SIG-M5 (cell line): ENCODE measurements around the gene METTL22.

Experiments
- DNase-seq: peaks from one replicate; lab custom pipeline; 2025; lab: John Stamatoyannopoulos, UW

Gene METTL22

DNA sequence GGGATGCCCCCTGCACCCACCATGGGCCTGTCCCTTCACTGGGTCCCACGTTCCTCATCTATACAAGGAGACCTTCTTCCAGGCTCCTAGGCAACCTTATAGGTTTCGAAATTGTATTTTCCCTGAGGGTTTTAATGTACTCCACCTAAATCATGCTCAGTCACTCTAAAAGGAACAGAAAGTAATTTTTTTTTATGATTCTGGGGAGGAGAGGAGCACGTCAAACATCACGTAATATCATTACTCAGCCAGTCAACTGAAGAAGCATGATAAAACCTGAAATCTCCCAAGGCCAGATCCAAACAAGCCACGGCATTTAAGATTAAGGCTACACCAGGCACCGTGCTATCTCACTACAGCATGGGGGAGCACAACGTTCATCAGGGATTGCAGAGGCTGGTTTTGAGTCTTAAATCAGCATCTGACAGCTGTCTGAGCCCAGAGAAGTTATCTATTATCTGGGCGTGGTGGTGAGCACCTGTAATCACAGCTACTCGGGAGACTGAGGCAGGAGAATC lies 27.3 kb upstream of the METTL22 start:
- DNase-seq = no peak

DNA sequence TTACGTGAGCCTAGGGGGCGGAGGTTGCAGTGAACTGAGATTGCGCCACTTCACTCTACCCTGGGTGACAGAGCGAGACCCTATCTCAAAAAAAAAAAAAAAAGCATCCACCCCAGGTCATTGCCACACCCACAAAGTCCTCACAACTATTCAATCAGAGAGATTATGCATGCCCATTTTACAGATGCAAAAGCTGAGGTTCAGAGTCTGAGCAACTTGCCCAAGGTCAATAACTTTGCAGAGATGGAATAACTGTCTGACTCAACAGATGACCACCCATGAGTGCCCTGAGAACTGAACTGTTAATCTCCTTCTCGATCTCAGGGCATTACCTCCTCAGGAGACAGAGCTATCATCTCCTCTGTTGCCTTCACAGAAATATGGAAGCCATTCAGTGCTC lies 25.7 kb upstream of the METTL22 start:
- DNase-seq = no peak

DNA sequence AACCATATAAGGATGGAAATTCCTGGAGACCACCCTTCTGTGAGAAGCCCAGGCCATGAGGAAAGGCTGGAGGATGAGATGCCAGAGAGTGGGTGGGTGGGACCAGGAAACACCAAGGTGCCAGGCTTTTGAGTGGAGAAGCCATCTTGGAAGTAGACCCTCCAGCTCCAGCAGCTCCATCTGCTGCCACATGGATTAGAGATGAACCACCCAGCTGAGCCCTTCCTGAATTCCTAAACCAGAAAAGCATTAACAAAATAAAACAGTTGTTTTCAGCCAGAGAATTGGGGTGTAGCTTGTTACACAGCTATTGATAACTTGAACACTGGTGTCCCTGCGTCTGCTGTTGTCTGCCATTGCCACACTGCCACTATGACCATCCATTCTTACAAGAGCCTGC lies 24.9 kb upstream of the METTL22 start:
- no peak for DNase-seq

DNA sequence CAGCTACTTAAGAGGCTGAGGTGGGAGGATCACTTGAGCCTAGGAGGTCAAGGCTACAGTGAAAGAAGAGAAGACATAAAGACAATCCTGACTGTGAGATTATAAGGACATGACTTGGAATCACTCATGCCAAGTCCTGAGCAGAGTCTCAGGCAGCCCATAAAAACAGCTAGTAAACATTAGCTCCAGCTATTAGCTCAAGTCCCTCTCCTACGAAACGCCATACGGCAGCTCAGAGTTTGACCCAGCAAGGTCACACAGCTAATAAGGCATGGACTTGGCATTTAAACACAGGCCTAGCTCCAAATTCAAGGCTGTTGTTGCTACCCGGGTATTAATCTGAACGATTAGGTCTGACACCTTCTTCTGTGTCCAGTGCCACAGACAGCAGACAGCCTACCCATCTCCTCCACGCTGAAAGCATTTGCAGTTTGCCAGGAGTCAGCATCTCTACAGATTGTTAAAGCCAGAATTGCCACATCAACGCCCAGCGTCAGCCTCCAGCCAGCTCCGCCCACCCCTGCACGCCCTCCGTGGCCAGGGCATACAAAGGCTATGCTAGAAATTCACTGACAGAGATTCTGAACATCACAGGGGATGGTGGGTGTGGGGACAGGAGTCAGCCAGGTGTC lies 21.2 kb upstream of the METTL22 start:
- no peak for DNase-seq

GRCh38 chr16:8605554-8605953 lies 15.9 kb upstream of the METTL22 start:
- no peak for DNase-seq

DNA sequence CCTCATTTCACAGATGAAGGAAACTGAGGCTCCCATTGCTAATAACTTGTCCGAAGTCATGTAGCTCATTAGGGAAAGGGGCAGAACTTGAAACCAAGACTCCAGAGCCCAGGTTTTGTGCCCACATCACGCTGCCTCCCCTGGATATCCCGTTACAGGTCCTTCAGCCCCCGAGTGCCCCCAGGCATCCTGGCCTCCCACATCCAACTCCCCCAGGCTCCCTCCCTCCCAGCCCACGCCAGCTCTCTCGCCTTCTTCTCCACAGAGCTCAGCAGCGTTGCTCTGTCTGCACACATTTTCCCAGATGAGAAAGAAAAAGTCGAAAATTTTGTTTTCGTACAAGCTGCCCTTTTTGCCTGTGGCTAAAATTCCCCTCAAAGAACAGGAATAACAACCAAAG lies 14.3 kb upstream of the METTL22 start:
- no peak for DNase-seq

DNA sequence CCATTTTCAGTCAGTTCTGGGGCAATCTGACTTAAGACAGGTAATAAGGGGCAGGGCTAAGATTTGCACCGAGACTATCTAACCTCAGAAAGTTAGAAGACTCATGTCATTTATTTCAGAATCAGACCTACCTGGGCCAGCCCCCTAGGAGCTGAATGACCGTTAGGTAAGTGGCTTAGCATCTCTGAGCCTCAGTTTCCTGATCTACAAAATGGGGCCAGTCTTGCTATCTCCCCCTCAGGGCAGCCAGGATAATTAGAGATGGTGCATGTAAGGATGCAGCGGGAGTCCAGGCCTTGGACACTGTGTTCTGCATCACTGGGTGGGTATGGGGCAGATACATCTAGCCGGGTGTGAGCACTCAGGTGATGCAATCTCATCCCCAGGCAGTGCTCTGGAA lies 10.4 kb upstream of the METTL22 start:
- no peak for DNase-seq

GRCh38 chr16:8611886-8612600 lies 9.5 kb upstream of the METTL22 start:
- DNase-seq = no peak

DNA sequence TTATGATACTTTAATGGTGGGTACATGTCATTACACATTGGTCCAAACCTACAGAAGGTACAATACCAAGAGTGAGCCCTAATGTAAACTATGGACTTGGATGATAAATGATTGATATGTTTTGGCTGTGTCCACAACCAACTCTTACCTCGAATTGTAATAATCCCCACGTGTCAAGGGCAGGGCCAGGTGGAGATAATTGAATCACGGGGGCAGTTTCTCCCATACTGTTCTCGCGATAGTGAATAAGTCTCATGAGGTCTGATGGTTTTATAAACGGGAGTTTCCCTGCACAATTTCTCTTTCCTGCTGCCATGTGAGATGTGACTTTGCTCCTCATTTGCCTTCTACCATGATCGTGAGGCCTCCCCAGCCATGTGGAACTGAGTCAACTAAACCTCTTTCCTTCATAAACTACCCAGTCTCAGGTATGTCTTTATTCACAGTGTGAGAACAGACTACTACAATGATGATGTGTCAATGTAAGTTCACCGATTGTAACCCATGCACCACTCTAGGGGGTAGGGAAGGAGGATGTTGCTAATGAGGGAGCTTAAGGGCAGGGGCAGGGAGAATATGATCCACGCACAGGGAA lies 7.0 kb upstream of the METTL22 start:
- DNase-seq = no peak

DNA sequence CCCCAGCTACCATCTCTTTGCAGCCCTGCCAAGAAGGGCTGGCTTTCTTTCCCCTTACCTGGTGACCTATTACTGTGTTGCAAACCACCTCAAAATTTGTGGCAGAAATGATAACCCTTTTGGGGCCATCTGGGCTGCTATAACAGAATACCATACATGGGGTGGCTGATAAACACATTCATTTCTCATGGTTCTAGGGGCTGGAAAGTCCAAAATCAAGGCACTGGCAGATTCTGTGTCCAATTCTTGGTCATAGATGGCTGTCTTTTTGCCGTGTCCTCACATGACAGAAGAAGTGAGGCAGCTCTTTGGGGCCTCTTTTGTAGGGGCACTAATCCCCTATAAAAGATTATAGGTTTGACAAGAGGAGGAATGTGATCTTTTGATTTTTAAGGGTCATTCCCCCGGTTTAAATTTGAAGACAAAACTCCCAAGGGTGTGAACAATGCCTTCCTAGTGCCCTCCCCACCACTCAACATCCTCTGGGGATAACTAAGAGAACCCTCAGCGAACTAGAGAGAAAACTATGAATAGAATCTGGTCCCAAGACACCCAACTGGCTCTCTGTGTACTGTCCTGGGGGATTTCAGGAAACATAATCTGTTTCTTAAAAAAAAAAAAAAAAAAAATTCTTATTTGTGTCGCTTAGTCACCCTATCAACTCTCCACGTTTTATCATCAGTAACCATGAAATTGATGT lies 1.7 kb upstream of the METTL22 start:
- DNase-seq = no peak

DNA sequence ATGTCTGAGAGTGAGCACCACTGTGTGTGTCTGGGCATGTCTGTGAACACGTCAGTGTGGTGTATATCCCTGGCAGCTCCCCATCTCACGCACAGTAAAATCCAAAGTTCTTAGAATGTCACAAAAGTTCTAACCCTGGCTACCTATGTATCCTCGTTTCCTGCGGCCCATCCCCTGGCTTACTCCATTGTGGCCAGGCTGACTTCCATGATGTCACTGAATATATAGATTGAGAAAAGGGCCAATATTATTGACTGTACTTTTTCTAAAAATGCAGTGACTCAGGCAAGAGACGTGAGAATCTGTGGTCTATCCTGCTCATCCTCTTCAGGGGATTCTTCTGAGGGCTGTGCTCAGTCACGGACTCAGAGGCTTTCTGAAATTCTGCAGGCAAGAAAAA lies 963 bp upstream of the METTL22 start:
- no peak for DNase-seq

DNA sequence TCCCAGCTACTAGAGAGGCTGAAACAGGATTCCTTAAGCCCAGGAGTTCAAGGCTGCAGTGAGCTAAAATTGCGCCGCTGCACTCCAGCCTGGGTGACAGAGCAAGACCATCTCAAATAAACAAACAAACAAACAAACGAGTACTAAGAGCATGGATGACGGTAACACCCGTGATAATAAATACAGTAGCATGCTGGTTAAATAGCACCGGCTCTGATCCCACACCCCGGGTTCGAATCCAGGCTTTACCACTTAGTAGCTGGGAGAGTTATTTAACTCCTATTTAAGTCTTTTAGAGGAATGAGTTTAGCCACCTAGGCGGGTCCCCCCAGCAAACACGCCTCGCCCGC lies 301 bp upstream of the METTL22 start:
- no peak for DNase-seq

DNA sequence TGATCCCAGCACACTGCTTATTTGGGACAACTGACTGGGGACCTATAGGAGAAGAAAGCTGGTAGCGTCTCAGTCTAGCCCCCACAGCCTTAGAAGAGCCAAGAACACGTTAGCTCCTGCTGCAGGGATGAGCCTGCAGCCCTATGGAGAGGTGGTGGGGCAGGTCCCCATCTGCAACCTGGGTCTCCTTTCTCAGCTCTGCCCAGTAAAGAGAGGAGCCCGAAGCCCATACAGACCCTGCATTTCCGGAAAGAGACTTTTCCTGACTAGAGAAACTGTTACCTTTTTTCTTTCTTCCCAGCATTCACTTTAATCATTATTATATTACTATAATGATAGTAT lies 788 bp downstream of the METTL22 start:
- DNase-seq = no peak

DNA sequence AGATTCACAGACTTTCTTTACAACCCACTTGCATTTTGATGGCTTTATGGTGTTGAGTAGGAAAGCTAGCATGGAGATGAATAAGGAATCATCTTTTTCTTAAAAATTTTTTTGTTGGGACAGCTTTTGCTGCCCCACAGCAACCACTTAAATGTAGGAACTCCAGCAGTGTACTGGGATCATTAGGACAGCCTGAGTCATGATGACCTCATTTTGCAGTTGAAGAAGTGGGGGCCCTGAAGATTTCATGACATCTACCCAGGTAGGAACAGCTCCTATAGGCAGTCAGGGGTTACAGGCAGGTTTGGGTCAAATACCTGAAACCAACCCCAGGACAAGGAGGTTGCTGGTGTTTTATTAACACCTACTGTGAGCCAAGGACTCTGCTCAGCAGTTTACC lies 2.1 kb downstream of the METTL22 start:
- no peak for DNase-seq

- no peak for DNase-seq
Measured at GRCh38 chr16:8625491-8626087, 4.1 kb downstream of the METTL22 start.

DNA sequence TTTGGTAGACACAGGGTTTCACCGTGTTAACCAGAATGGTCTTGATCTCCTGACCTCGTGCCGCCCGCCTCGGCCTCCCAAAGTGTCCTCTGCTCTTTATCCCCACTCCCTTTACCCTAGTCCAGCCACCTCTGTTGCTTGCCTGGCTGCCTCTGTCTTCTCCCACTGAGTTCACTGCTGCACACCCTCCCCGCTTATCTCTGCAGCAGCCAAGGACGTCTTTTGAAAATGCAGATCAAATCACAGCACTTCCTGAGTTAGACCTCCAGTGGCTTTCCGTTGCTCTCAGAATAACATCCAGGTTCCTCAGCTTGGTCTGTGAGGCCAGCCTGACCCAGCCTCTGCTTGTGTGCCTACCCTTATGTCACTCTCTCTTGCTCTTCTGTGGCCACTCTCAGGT lies 5.4 kb downstream of the METTL22 start:
- no peak for DNase-seq

DNA sequence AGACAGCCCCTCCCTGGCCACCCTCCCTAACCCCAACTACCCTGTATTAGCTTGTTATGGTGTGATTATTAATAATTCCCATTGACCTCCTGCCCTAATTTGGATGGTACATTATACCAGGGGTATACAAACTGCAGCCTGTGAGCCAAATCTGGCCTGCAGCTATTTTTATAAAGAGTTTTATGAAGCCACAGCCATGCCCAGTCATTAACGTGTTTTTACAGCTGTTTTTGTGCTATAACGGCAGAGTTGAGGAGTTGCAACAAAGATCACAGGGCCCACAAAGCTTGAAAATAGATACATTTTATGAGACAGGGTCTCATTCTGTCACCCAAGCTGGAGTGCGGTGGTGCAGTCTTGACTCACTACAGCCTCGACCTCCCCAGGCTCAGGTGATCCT lies 6.0 kb downstream of the METTL22 start:
- DNase-seq = no peak

GRCh38 chr16:8628981-8629725 lies 7.7 kb downstream of the METTL22 start:
- no peak for DNase-seq

- DNase-seq = no peak
Measured at GRCh38 chr16:8630255-8630953, 8.9 kb downstream of the METTL22 start.

- no peak for DNase-seq
Measured at GRCh38 chr16:8631373-8631772, 9.9 kb downstream of the METTL22 start.

DNA sequence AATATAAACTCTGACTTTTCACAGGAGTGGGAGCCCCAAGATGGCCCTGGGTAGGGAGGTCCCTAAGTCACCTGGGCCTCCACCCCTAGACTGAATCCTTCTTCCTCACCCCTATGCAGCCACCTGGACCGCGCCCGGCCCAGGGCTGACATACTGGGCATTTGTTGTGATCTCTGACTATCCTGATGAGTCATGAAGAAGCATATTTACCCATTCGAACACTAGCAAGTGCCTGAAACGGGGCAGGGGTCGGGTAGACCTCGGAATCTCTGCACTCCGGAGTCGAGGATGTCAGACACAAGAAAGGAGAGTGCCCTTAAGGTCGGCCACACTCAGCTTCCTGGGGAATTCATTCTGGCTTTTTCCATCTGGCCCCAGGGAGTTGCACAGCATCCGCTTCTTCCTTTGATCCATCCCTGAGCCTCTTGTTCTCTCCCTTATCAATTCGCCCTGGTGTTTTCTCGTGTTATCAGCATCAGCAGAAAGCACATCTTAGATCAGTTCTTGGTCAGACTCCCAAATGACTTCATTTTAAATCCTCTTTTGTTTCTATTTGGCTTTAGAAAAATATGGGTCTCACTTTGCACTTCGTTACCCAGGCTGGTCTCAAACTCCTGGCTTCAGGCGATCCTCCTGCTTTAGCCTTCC lies 10.4 kb downstream of the METTL22 start:
- DNase-seq = no peak
